ENCODE measurements around the gene GAGE10. TPM values are rescaled to one million over a fixed set of nuclear protein-coding genes. Genes with fewer than 3 reads are reported as not detected.

GAGE10 gene
- total RNA-seq, 2 experiments from 2014 or later, result not detected

- ATAC-seq (ENCODE audit: poor library complexity) (peak; percentile 82), DNase-seq (peak; percentile 85 to 98 (median 90))
- no peaks in the 10 kb centered on the region for H3K27me3 ChIP-seq (ENCODE audit: control insufficient read depth in 1 of 2, insufficient read depth in 2 of 2, low read length in 2 of 2)
- peak overlapping the region; percentile 69 for H3K4me3 ChIP-seq (ENCODE audit: low read length)
- Mint-ChIP-seq H3K4me3 (peak overlapping the region; percentile 91), H3K9me3 (no peaks in the 10 kb centered on the region), H3K27me3 (no peaks in the 10 kb centered on the region), H3K4me1 (ENCODE audit: low read depth) (peaks cover 49% of the 10 kb centered on the region), H3K36me3 (ENCODE audit: low read depth) (no peaks in the 10 kb centered on the region), H3K27ac (peak overlapping the region; percentile 99)
- ChIA-PET CTCF (interaction anchor here (1.0 kb wide), 1 partner anchor 113 kb away, joined by 5 read pairs; no protein-coding TSS in a partner anchor), POLR2A (interaction anchor here (0.6 to 3.2 kb wide), 17 partner anchors 9 to 730 kb away, joined by 3 to 37 read pairs (median 5); partner anchors contain the start of genes CCDC22, OTUD5, PRAF2 and RBM3)
- peaks cover 2% of the 10 kb centered on the region for H3K36me3 ChIP-seq (ENCODE audit: insufficient read depth, low read length)
- no peaks in the 10 kb centered on the region for H3K9me3 ChIP-seq (ENCODE audit: control insufficient read depth in 1 of 2, insufficient read depth in 1 of 2, low read length in 2 of 2)
- peaks cover 57% of the 10 kb centered on the region for H3K4me1 ChIP-seq (ENCODE audit: insufficient read depth, low read length)
- intact Hi-C loops (cut with DNase I, micrococcal nuclease), result loop anchor here (1.0 to 5.0 kb wide), 3 partner anchors 37 to 78 kb away; partner anchors contain the start of genes CACNA1F (in 1 of the 2) and SYP (in 1 of the 2)
- TF ChIP-seq CTCF (IDR thresholded peaks at IDR 0.05), result no peak
- peak overlapping the region; percentile 96 to 98 for H3K27ac ChIP-seq (ENCODE audit: low read depth in 1 of 2, low read length in 2 of 2)
These were observed 34.3 kb upstream of the GAGE10 start for GRCh38 chrX:49269010-49269766.

GRCh38 chrX:49269767-49270248 lies 33.6 kb upstream of the GAGE10 start, which contains the start of gene PPP1R3F:
TSS of gene PPP1R3F (plus strand) at chrX:49269793. CDS start at chrX:49269870, 77 bp downstream.
- Mint-ChIP-seq H3K4me1 (ENCODE audit: low read depth) (peaks cover 50% of the 10 kb centered on the region), H3K27ac (peak within 1 kb of the TSS; percentile 99)
- peaks cover 64% of the 10 kb centered on the region for H3K4me1 ChIP-seq (ENCODE audit: insufficient read depth, low read length)

More at GRCh38 chrX:49269767-49270248, 33.6 kb upstream of the GAGE10 start, which contains the start of gene PPP1R3F:
- Histone ChIP-seq H3K27me3 (ENCODE audit: control insufficient read depth in 1 of 2, insufficient read depth in 2 of 2, low read length in 2 of 2) (no peaks in the 10 kb centered on the region), H3K4me3 (ENCODE audit: low read length) (peak within 1 kb of the TSS; percentile 69), H3K36me3 (ENCODE audit: insufficient read depth, low read length) (peaks cover 2% of the 10 kb centered on the region), H3K27ac (ENCODE audit: low read depth in 1 of 2, low read length in 2 of 2) (peak within 1 kb of the TSS; percentile 96 to 98), H3K9me3 (ENCODE audit: control insufficient read depth in 1 of 2, insufficient read depth in 1 of 2, low read length in 2 of 2) (no peaks in the 10 kb centered on the region)
- intact Hi-C loops (cut with DNase I, micrococcal nuclease), result loop anchor here (1.0 to 5.0 kb wide), 4 partner anchors 37 to 79 kb away; partner anchors contain the start of genes CACNA1F (in 1 of the 2) and SYP (in 1 of the 2)
- TF ChIP-seq CTCF (IDR thresholded peaks at IDR 0.05), result no peak
- no peaks in the 10 kb centered on the region for H3K36me3 Mint-ChIP-seq (ENCODE audit: low read depth)
- H3K4me3 Mint-ChIP-seq, result peak within 1 kb of the TSS; percentile 91
- ATAC-seq (ENCODE audit: poor library complexity) (peak; percentile 5), DNase-seq (peak in 2 of 14 experiments; percentile 16 to 32)
- H3K9me3 Mint-ChIP-seq, result no peaks in the 10 kb centered on the region
- POLR2A ChIA-PET, result interaction anchor here (0.8 to 4.9 kb wide), 15 partner anchors 8 to 730 kb away, joined by 3 to 41 read pairs (median 6); partner anchors contain the start of genes CCDC22, OTUD5, PRAF2 and RBM3
- CTCF ChIA-PET, result interaction anchor here (1.0 kb wide), 1 partner anchor 114 kb away, joined by 5 read pairs; no protein-coding TSS in a partner anchor
- no peaks in the 10 kb centered on the region for H3K27me3 Mint-ChIP-seq
